Measurements from ENCODE around the gene MAGED4.

Gene MAGED4

GRCh38 chrX:52216541-52216940 is 31.9 kb downstream of the MAGED4 start:
- no peaks in the 10 kb centered on the region for H3K4me1 ChIP-seq (ENCODE audit: control insufficient read depth, insufficient read depth, low read length, unreplicated experiment)
- H3K79me2 ChIP-seq (ENCODE audit: control insufficient read depth, insufficient read depth, low read length, unreplicated experiment): no peaks in the 10 kb centered on the region
- no peak overlapping the region for H3K4me3 ChIP-seq (ENCODE audit: low read depth, low read length)

DNA sequence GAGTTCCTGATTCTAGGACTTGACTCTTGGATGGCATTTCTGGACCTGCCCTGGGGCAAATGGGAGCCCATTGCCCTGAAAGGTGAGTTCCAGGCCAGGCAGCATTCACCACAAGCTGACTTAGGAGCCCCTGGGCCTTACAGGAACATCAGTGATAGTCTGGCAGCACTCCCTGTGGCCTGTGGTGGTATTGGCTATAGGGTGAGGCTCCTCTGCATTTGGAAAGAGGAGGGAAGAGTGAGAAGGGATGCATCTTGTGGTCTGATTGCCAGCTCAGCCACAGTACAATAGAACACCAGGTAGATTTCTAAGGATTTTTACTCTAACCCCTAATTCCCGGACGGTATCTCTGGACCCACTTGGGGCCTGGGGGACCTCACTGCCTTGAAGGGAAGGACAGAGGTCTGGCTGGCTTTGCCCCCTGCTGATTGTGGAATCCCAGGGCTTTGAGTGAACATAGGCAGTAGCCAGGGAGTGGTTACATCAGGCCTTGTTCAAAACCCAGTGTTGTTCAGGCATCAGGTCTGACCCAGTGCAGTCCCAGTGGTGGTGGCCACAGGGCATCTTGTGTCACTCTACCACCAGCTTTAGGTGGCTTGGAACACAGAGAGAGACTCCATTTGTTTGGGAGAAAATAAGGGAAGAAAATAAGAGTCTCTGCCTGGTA is 32.9 kb downstream of the MAGED4 start:
- no peaks in the 10 kb centered on the region; the same call in 1 of the 2 replicates for H3K27me3 ChIP-seq (ENCODE audit: insufficient read depth, low read length)
- H3K27ac ChIP-seq (ENCODE audit: low read depth, low read length): no peak overlapping the region
- H2AFZ ChIP-seq (ENCODE audit: low read length, unreplicated experiment): no peak overlapping the region
- no peaks in the 10 kb centered on the region for H3K79me2 ChIP-seq (ENCODE audit: control insufficient read depth, insufficient read depth, low read length, unreplicated experiment)
- no peaks in the 10 kb centered on the region for H3K36me3 ChIP-seq (ENCODE audit: insufficient read depth, low read length)
- no peaks in the 10 kb centered on the region for H3K4me1 ChIP-seq (ENCODE audit: control insufficient read depth, insufficient read depth, low read length, unreplicated experiment)
- no peak overlapping the region for H3K4me3 ChIP-seq (ENCODE audit: low read depth, low read length)

More at GRCh38 chrX:52216541-52216940, 31.9 kb downstream of the MAGED4 start:
- no peaks in the 10 kb centered on the region for H3K36me3 ChIP-seq (ENCODE audit: insufficient read depth, low read length)
- H3K27ac ChIP-seq (ENCODE audit: low read depth, low read length): no peak overlapping the region
- no peaks in the 10 kb centered on the region; the same call in 1 of the 2 replicates for H3K27me3 ChIP-seq (ENCODE audit: insufficient read depth, low read length)
- H2AFZ ChIP-seq (ENCODE audit: low read length, unreplicated experiment): no peak overlapping the region

GRCh38 chrX:52220936-52221335 is 36.2 kb downstream of the MAGED4 start:
- Histone ChIP-seq H3K27ac (ENCODE audit: low read depth, low read length) (no peak overlapping the region), H3K27me3 (ENCODE audit: insufficient read depth, low read length) (no peaks in the 10 kb centered on the region), H3K79me2 (ENCODE audit: control insufficient read depth, insufficient read depth, low read length, unreplicated experiment) (no peaks in the 10 kb centered on the region), H2AFZ (ENCODE audit: low read length, unreplicated experiment) (no peak overlapping the region), H3K4me1 (ENCODE audit: control insufficient read depth, insufficient read depth, low read length, unreplicated experiment) (no peaks in the 10 kb centered on the region), H3K36me3 (ENCODE audit: insufficient read depth, low read length) (no peaks in the 10 kb centered on the region), H3K4me3 (ENCODE audit: low read depth, low read length) (no peak overlapping the region)

All from ACC112 (cell line).